Measurements from ENCODE around the gene ITPK1.
"Not testable (repeated sequence)": the region's sequence is repeated elsewhere in the genome, so short reads cannot be mapped to it uniquely, and the experiment has no call there.

Gene ITPK1

GRCh38 chr14:93114068-93114710, 1.5 kb downstream of the ITPK1 start:
- Histone ChIP-seq H3K4me2 (peak overlapping the region; percentile 67), H3K27me3 (ENCODE audit: insufficient read depth, low read depth) (no peaks in the 10 kb centered on the region), H4K20me1 (ENCODE audit: insufficient read depth) (no peaks in the 10 kb centered on the region), H3K27ac (no peak overlapping the region), H3K9ac (peak overlapping the region; percentile 32; the same call in 1 of the 2 replicates), H3K4me1 (ENCODE audit: low read depth, poor library complexity, severe bottlenecking) (peaks cover 22% of the 10 kb centered on the region), H2AFZ (ENCODE audit: low read depth) (peak overlapping the region; percentile 57; the same call in 1 of the 2 replicates), H3K36me3 (ENCODE audit: insufficient read depth) (no peaks in the 10 kb centered on the region), H3K4me3 (IDR thresholded peaks at IDR 0.05; ENCODE audit: insufficient read depth, low read depth, low read length) (no peak overlapping the region), H3K79me2 (ENCODE audit: insufficient read depth, low read depth) (peaks cover 15% of the 10 kb centered on the region; the same call in 1 of the 2 replicates)
- no peak for TF ChIP-seq CTCF (conservative IDR thresholded peaks at IDR 0.05; ENCODE audit: low read depth, low read length)

GRCh38 chr14:93113678-93114067, 2.1 kb downstream of the ITPK1 start:
- H3K36me3 ChIP-seq (ENCODE audit: insufficient read depth): no peaks in the 10 kb centered on the region
- H3K4me3 ChIP-seq (IDR thresholded peaks at IDR 0.05; ENCODE audit: insufficient read depth, low read depth, low read length): no peak overlapping the region
- no peak overlapping the region for H2AFZ ChIP-seq (ENCODE audit: low read depth)
- peaks cover 22% of the 10 kb centered on the region for H3K4me1 ChIP-seq (ENCODE audit: low read depth, poor library complexity, severe bottlenecking)
- H3K79me2 ChIP-seq (ENCODE audit: insufficient read depth, low read depth): peaks cover 20% of the 10 kb centered on the region; the same call in 1 of the 2 replicates
- H3K9ac ChIP-seq: no peak overlapping the region
- H3K27me3 ChIP-seq (ENCODE audit: insufficient read depth, low read depth): no peaks in the 10 kb centered on the region
- no peaks in the 10 kb centered on the region for H4K20me1 ChIP-seq (ENCODE audit: insufficient read depth)
- H3K27ac ChIP-seq: peak overlapping the region; percentile 56; the same call in 1 of the 2 replicates
- H3K4me2 ChIP-seq: peak overlapping the region; percentile 67
- no peak for TF ChIP-seq CTCF (conservative IDR thresholded peaks at IDR 0.05; ENCODE audit: low read depth, low read length)

GRCh38 chr14:93112891-93113677, 2.6 kb downstream of the ITPK1 start:
- Histone ChIP-seq H3K4me3 (IDR thresholded peaks at IDR 0.05; ENCODE audit: insufficient read depth, low read depth, low read length) (no peak overlapping the region), H3K4me1 (ENCODE audit: low read depth, poor library complexity, severe bottlenecking) (peaks cover 28% of the 10 kb centered on the region), H2AFZ (ENCODE audit: low read depth) (peak overlapping the region; percentile 38; the same call in 1 of the 2 replicates), H3K36me3 (ENCODE audit: insufficient read depth) (no peaks in the 10 kb centered on the region), H3K9ac (no peak overlapping the region), H4K20me1 (ENCODE audit: insufficient read depth) (no peaks in the 10 kb centered on the region), H3K27ac (peak overlapping the region; percentile 56; the same call in 1 of the 2 replicates), H3K27me3 (ENCODE audit: insufficient read depth, low read depth) (no peaks in the 10 kb centered on the region), H3K4me2 (peak overlapping the region; percentile 67), H3K79me2 (ENCODE audit: insufficient read depth, low read depth) (peaks cover 25% of the 10 kb centered on the region; the same call in 1 of the 2 replicates)
- TF ChIP-seq CTCF (conservative IDR thresholded peaks at IDR 0.05; ENCODE audit: low read depth, low read length): peak; percentile 82

- not testable (repeated sequence) for H3K4me3 ChIP-seq (IDR thresholded peaks at IDR 0.05; ENCODE audit: insufficient read depth, low read depth, low read length); H3K27me3 ChIP-seq (ENCODE audit: insufficient read depth, low read depth); H2AFZ ChIP-seq (ENCODE audit: low read depth); H3K36me3 ChIP-seq (ENCODE audit: insufficient read depth); H3K27ac ChIP-seq; H3K9ac ChIP-seq; H3K4me2 ChIP-seq; H4K20me1 ChIP-seq (ENCODE audit: insufficient read depth)
- H3K4me1 ChIP-seq (ENCODE audit: low read depth, poor library complexity, severe bottlenecking): peaks cover 38% of the 10 kb centered on the region
- peaks cover 25% of the 10 kb centered on the region; the same call in 1 of the 2 replicates for H3K79me2 ChIP-seq (ENCODE audit: insufficient read depth, low read depth)
Measured at GRCh38 chr14:93111541-93111940, 4.2 kb downstream of the ITPK1 start.

All from KMS-11 (cell line).